ENCODE measurements around the gene CGREF1. TPM values are rescaled to one million over a fixed set of nuclear protein-coding genes. Genes with fewer than 3 reads are reported as not detected.

Gene CGREF1
- total and polyA plus RNA-seq, 2 donors (not counting 1 experiment from before 2014, with no cell fraction given), result not detected

GRCh38 chr2:27070653-27071276, 48.2 kb downstream of the CGREF1 start:
- Histone ChIP-seq H4K20me1 (ENCODE audit: control insufficient read depth, insufficient read depth, low read length, poor library complexity, severe bottlenecking) (peaks cover 17% of the 10 kb centered on the region), H3K4me3 (ENCODE audit: control extremely low read depth in 1 of 5, extremely low read depth in 1 of 5, insufficient read depth in 1 of 5, low read depth in 2 of 5, low read length in 4 of 5) (peak overlapping the region; percentile 79 to 91 (median 88)), H3K27me3 (replicated peaks in 1 of 4; ENCODE audit: control extremely low read depth in 1 of 4, control insufficient read depth in 3 of 4, insufficient read depth in 4 of 4, low read length in 3 of 4) (no peaks in the 10 kb centered on the region), H3K27ac (ENCODE audit: low read length in 2 of 2) (peak overlapping the region; percentile 64 to 87), H3K4me1 (ENCODE audit: control insufficient read depth in 2 of 2, insufficient read depth in 2 of 2, low read length in 2 of 2) (peaks cover 33 to 41% of the 10 kb centered on the region in 2 donors), H3K4me2 (replicated peaks; ENCODE audit: low read depth, low read length, poor library complexity, severe bottlenecking) (peak overlapping the region; percentile 90), H3K9me3 (ENCODE audit: control extremely low read depth in 1 of 3, control insufficient read depth in 2 of 3, insufficient read depth in 1 of 3, low read length in 2 of 3) (no peaks in the 10 kb centered on the region), H3K79me2 (ENCODE audit: control insufficient read depth, insufficient read depth, low read length) (peaks cover 39% of the 10 kb centered on the region), H2AFZ (ENCODE audit: insufficient read depth, low read depth, low read length, poor library complexity, severe bottlenecking) (peak overlapping the region; percentile 82), H3K36me3 (replicated peaks in 1 of 2; ENCODE audit: control extremely low read depth in 1 of 2, control insufficient read depth in 1 of 2, extremely low read depth in 1 of 2, insufficient read depth in 2 of 2, low read length in 1 of 2) (peaks cover 6 to 32% of the 10 kb centered on the region in 2 experiments), H3K9ac (ENCODE audit: low read length) (peak overlapping the region; percentile 83)
- intact Hi-C loops (cut with micrococcal nuclease), result loop anchor here (1.0 to 2.0 kb wide), 7 partner anchors 11 to 300 kb away; partner anchors contain the start of genes AGBL5, EIF2B4, KHK and PREB
- no peaks in the 10 kb centered on the region for H3K9me3 Mint-ChIP-seq (ENCODE audit: insufficient read depth)
- 4% methylated on average over 10 of the region's 11 CpGs for WGBS (ENCODE audit: insufficient coverage)
- ChIA-PET CTCF (interaction anchor here (0.6 to 3.3 kb wide), 11 partner anchors 11 to 558 kb away, joined by 3 to 30 read pairs (median 7); partner anchors contain the start of genes AGBL5, CCDC121 and KHK), POLR2A (interaction anchor here (0.8 to 3.4 kb wide), 6 partner anchors 11 to 141 kb away, joined by 3 to 48 read pairs (median 5); partner anchors contain the start of genes AGBL5, ATRAID, KHK and PREB)
- no peaks in the 10 kb centered on the region for H3K27me3 Mint-ChIP-seq
- H3K4me1 Mint-ChIP-seq, result peaks cover 58% of the 10 kb centered on the region
- TF ChIP-seq CTCF (IDR thresholded peaks at IDR 0.05) (no peak), EZH2 (IDR thresholded peaks at IDR 0.05; ENCODE audit: borderline replicate concordance, insufficient read depth, low read depth, low read length, poor library complexity, severe bottlenecking) (no peak)
- H3K27ac Mint-ChIP-seq, result peak overlapping the region; percentile 95
- H3K4me3 Mint-ChIP-seq, result peak overlapping the region; percentile 99
- DNase-seq (no peak), ATAC-seq (ENCODE audit: low read depth) (no peak)
